GM21529 (cell line): ENCODE measurements around the gene FAM204A.

ENCODE experiments used
- ATAC-seq: cut with Tn5 transposase; IDR thresholded peaks from one replicate; pipeline ENCODE4 v1.9.1; 2021; ENCODE audit not compliant: unreplicated experiment

FAM204A gene

DNA sequence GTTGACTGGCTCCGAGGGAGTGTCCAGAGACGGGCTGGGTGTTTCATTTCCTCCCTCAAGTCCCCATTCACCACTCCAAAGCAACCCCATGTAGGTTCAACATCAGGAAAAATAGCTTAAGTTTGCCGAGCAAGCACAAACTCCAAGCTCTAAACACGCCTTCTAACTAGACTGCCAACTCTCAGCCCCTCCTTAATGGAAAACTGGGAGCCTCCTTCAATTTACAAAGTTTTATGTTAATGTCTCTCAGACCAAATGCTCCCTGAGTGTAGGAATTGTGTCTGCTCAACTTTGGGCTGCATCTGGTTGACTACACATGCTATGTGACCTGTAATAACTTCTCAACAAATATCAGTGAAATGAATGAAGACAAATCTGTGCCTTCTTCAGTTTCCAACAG, 87.5 kb downstream of the FAM204A start:
- ATAC-seq: no peak

DNA sequence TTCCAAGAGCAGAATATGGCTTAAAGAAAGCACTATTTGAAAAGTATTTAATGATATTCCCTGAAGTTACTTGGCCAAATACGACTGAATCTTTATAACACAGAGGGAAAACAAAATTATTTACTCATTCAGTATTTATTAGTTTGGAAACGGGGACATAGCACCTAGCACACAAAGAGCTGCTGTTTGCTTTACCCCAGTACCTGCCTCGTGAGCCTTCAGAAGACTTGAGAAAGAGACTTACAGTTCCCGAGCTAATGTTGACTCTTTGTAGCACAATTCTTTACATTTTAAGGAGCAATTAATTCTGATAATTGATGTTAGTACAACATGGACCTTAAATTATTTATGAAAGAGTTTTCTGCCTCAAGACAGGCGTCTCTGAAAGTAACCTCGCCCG, 88.7 kb downstream of the FAM204A start:
- ATAC-seq: no peak

DNA sequence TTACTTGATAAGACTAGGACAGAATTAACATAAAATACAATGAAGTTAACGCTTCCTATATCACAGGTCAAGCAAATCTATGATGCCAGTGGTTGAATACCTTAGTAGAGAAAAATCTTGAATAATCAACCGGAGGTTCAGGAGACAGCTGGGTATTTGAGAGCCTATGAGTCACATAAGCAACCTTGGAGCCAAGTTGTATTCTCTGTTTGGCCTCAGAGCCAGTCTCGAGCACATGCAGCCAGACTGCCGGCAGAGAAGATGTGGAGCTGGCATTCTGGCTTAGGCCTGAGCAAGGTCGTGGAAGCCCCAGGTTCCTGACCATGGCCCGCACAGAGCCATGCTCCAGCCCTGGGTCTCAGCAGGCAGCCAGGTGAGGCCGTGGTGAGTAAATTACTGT, 90.3 kb downstream of the FAM204A start:
- no peak for ATAC-seq

DNA sequence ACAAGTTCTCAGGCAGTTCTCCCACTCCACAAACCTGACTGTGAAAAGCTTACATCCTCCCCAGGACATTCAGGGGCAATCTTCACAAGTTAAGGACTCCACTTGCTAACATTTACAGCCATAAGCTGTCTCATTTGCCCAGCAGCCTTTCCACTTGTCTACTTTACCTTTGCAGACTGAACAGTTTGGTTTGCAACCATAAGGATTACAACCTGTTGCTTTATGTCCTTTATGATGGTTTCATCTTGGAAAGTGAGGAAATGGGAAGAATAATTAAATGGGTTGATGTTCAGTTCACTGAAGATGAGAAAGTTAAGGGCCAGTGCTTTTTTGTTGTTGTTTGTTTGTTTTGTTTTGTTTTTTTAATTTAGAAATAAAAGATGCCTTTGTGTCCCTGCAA, 92.4 kb downstream of the FAM204A start:
- no peak for ATAC-seq
